Trophoblast cell (in vitro differentiated cells and primary cell): ENCODE data around the gene MAGEL2.

ENCODE experiments used
- DNase-seq, 2 donors: peaks; one replicate each; pipeline ENCODE4 v3.0.0-alpha.2; 2016
- H2AFZ ChIP-seq: 2 replicates; pipeline ENCODE4 v1.6.1; 2013; ENCODE audit warnings: low read length, moderate library complexity, mild to moderate bottlenecking; ENCODE audit not compliant: insufficient read depth, poor library complexity
- H2AK5ac ChIP-seq: 2 replicates; pipeline ENCODE4 v1.6.1; 2013; ENCODE audit warnings: mild to moderate bottlenecking, low read length
- H2BK120ac ChIP-seq: 2 replicates; pipeline ENCODE4 v1.6.1; 2013; ENCODE audit warnings: low read length, mild to moderate bottlenecking, moderate library complexity; ENCODE audit not compliant: insufficient read depth, poor library complexity
- H2BK12ac ChIP-seq: 2 replicates; pipeline ENCODE4 v1.6.1; 2013; ENCODE audit warnings: mild to moderate bottlenecking, low read length, moderate library complexity
- H2BK5ac ChIP-seq: 2 replicates; pipeline ENCODE4 v1.6.1; 2013; ENCODE audit warnings: low read length, low read depth, moderate library complexity, mild to moderate bottlenecking; ENCODE audit not compliant: poor library complexity
- H3K14ac ChIP-seq: 2 replicates; pipeline ENCODE4 v1.6.1; 2013; ENCODE audit warnings: mild to moderate bottlenecking, low read length
- H3K18ac ChIP-seq: 2 replicates; pipeline ENCODE4 v1.6.1; 2013; ENCODE audit warnings: mild to moderate bottlenecking, low read length
- H3K23ac ChIP-seq: 2 replicates; pipeline ENCODE4 v1.6.1; 2013; ENCODE audit warnings: low read length
- H3K27ac ChIP-seq: 2 replicates; pipeline ENCODE4 v1.5.1; 2013; ENCODE audit warnings: low read depth, mild to moderate bottlenecking, inconsistent platforms, low read length, moderate library complexity
- H3K27me3 ChIP-seq: 2 replicates; pipeline ENCODE4 v1.6.1; 2013; ENCODE audit warnings: inconsistent platforms, mild to moderate bottlenecking, low read length, moderate library complexity; ENCODE audit not compliant: insufficient read depth
- H3K36me3 ChIP-seq, 2 experiments: 1 replicate in 1 of 2; 2 replicates in 1 of 2; pipeline ENCODE4 v1.6.1; 2013; ENCODE audit warnings: low read length in 2 of 2, mild to moderate bottlenecking in 2 of 2, moderate library complexity in 1 of 2; ENCODE audit not compliant: insufficient read depth in 2 of 2, control insufficient read depth in 1 of 2
- H3K4ac ChIP-seq: 2 replicates; pipeline ENCODE4 v1.6.1; 2013; ENCODE audit warnings: low read depth, mild to moderate bottlenecking, low read length, moderate library complexity
- H3K4me1 ChIP-seq, 2 experiments: 1 replicate in 1 of 2; 2 replicates in 1 of 2; pipeline ENCODE4 v1.6.1; 2013; ENCODE audit warnings: low read length in 2 of 2, mild to moderate bottlenecking in 2 of 2, moderate library complexity in 1 of 2; ENCODE audit not compliant: insufficient read depth in 2 of 2, control insufficient read depth in 1 of 2
- H3K4me2 ChIP-seq: 2 replicates; pipeline ENCODE4 v1.6.1; 2013; ENCODE audit warnings: inconsistent platforms, mild to moderate bottlenecking, low read length, moderate library complexity
- H3K4me3 ChIP-seq: 2 replicates; pipeline ENCODE4 v1.5.1; 2013; ENCODE audit warnings: mild to moderate bottlenecking, low read depth, low read length, inconsistent platforms
- H3K79me1 ChIP-seq: one replicate; pipeline ENCODE4 v1.6.1; 2013; ENCODE audit warnings: low read length
- H3K79me2 ChIP-seq: 2 replicates; pipeline ENCODE4 v1.6.1; 2013; ENCODE audit warnings: low read length, mild to moderate bottlenecking; ENCODE audit not compliant: control insufficient read depth, insufficient read depth, poor library complexity
- H3K9ac ChIP-seq: 2 replicates; pipeline ENCODE4 v1.6.1; 2013; ENCODE audit warnings: mild to moderate bottlenecking, low read length
- H3K9me3 ChIP-seq: 2 replicates; pipeline ENCODE4 v1.6.1; 2013; ENCODE audit warnings: low read depth, mild to moderate bottlenecking, control low read depth, inconsistent platforms, low read length; ENCODE audit not compliant: insufficient read depth
- H4K12ac ChIP-seq: 2 replicates; pipeline ENCODE4 v1.6.1; 2013; ENCODE audit warnings: low read depth, mild to moderate bottlenecking, low read length, moderate library complexity
- H4K8ac ChIP-seq: 2 replicates; pipeline ENCODE4 v1.6.1; 2013; ENCODE audit warnings: low read depth, mild to moderate bottlenecking, low read length, moderate library complexity
- H4K91ac ChIP-seq: one replicate; pipeline ENCODE4 v1.6.1; 2013; ENCODE audit warnings: low read depth, mild to moderate bottlenecking, low read length, moderate library complexity
- WGBS: extraction: QIAGEN DNeasy Blood & Tissue Kit; methylation state at CpG from one replicate; pipeline ENCODE4 v1.1.7; 2013; ENCODE audit warnings: missing lambda C conversion rate; ENCODE audit not compliant: insufficient read length, insufficient coverage; ENCODE audit errors: extremely low coverage; 5-methylcytosine and 5-hydroxymethylcytosine counted together

Gene MAGEL2

DNA sequence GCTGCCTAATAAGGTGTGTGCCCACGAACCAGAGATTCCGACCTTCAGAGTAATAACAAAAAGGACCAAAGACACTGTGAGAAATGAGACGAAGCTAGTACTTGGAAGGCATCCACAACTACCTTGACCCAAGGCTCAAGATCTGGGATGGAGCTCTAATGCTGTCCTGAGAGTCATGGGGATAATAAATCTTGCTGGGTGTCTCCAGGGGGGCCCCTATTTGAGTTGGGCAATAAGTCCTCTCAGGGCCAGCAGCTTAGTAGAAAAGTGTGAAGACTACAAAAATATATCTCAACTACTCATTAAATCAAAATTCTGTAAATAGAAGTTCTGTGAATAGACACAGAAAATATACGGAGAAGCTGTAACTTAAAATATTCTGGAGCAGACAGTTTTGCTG is 42.3 kb upstream of the MAGEL2 start:
- WGBS = no CpG with 5 or more reads among the region's 4 CpGs
- H2BK5ac ChIP-seq = no peak overlapping the region
- no peak overlapping the region for H3K9ac ChIP-seq
- no peak overlapping the region for H3K23ac ChIP-seq
- no peak overlapping the region for H3K4me3 ChIP-seq
- H3K4me2 ChIP-seq = no peak overlapping the region
- H3K14ac ChIP-seq = no peak overlapping the region
- H3K36me3 ChIP-seq = no peaks in the 10 kb centered on the region
- no peak for DNase-seq
- H2AK5ac ChIP-seq = no peak overlapping the region
- no peak overlapping the region for H3K4ac ChIP-seq
- no peak overlapping the region for H4K91ac ChIP-seq
- H3K18ac ChIP-seq = no peak overlapping the region
- H2BK12ac ChIP-seq = no peak overlapping the region
- no peak overlapping the region for H3K27ac ChIP-seq
- no peaks in the 10 kb centered on the region for H3K27me3 ChIP-seq
- no peak overlapping the region for H4K12ac ChIP-seq
- no peak overlapping the region for H4K8ac ChIP-seq
- H2AFZ ChIP-seq = no peak overlapping the region
- peaks cover 0 to 5% of the 10 kb centered on the region in 2 experiments for H3K4me1 ChIP-seq
- no peak overlapping the region for H2BK120ac ChIP-seq
- H3K79me1 ChIP-seq = no peaks in the 10 kb centered on the region
- no peaks in the 10 kb centered on the region for H3K79me2 ChIP-seq
- H3K9me3 ChIP-seq = peaks cover 7% of the 10 kb centered on the region

DNA sequence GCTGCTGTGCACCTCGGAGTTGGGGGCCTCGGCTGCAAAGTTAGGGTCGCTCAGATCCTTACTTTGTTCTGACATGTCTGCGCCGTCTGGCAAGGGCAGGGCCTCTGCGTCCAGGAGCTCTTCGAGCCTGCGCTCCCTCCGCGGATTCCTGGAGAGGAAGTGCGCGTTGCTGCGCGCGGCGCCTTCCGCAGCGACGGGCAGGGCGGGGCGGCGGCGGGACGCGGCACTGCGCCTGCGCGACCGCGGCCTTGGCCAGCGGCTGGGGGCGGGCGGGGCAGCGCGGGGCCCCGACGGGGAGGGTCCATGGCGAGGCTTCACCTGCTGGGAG is 39.4 kb upstream of the MAGEL2 start, which contains the start of gene NDN:
NDN (minus strand) TSS at position 163 of the 328 bp plus-strand sequence; CDS start at position 75, 88 bp downstream.
- Histone ChIP-seq H3K79me2 (no peaks in the 10 kb centered on the region), H4K91ac (no peak within 1 kb of the TSS), H3K36me3 (no peaks in the 10 kb centered on the region), H3K4ac (peak within 1 kb of the TSS; percentile 50), H3K9me3 (peaks cover 12% of the 10 kb centered on the region), H3K18ac (no peak within 1 kb of the TSS), H3K4me1 (peaks cover 0 to 5% of the 10 kb centered on the region in 2 experiments), H3K4me2 (peak within 1 kb of the TSS; percentile 58), H2BK12ac (no peak within 1 kb of the TSS), H2AK5ac (no peak within 1 kb of the TSS), H2BK120ac (no peak within 1 kb of the TSS), H3K27ac (no peak within 1 kb of the TSS), H3K23ac (no peak within 1 kb of the TSS), H2BK5ac (no peak within 1 kb of the TSS), H3K4me3 (peak within 1 kb of the TSS; percentile 76), H4K12ac (peak within 1 kb of the TSS; percentile 64), H2AFZ (peak within 1 kb of the TSS; percentile 74), H3K79me1 (no peaks in the 10 kb centered on the region), H3K14ac (peak within 1 kb of the TSS; percentile 47), H3K9ac (peak within 1 kb of the TSS; percentile 76), H4K8ac (peak within 1 kb of the TSS; percentile 85), H3K27me3 (no peaks in the 10 kb centered on the region)
- WGBS = no CpG with 5 or more reads among the region's 38 CpGs
- no peak for DNase-seq

DNA sequence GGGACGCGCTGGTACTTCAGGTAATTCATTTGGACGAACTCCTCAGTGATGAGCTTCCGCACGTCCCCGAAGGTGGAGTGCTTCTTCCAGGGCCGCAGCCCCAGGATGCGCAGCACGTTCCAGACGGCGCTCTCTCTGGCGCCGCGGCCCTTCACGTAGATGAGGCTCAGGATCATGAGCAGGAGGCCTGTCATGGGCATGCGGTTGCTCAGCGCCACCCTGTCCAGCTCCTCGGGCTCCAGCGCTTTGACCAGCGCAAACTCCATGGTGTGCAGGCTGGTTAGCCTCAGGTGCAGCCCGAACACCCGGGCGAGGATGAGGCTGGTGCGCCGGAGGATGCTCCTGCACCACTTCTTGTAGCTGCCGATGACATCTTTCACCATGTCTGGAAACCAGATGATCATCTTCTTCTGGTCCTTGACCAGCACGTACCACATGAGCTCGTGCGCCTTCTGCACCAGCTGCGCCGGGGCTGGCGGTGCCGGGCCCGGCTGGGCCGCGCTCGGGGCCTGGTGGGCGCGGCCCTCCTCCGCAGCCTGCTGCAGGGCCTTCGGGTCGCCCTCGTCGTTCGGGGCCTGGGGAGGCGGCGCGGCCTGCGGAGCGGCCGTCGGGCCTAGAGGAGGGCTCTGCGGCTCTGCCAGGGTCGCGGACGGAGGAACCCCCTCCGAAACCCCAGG is 38.9 kb upstream of the MAGEL2 start:
- H3K79me1 ChIP-seq = no peaks in the 10 kb centered on the region
- WGBS = no CpG with 5 or more reads among the region's 57 CpGs
- H2AK5ac ChIP-seq = no peak overlapping the region
- H3K18ac ChIP-seq = no peak overlapping the region
- H2BK12ac ChIP-seq = no peak overlapping the region
- H3K4ac ChIP-seq = peak overlapping the region; percentile 50
- peak overlapping the region; percentile 74 for H2AFZ ChIP-seq
- no peak overlapping the region for H3K23ac ChIP-seq
- H2BK5ac ChIP-seq = no peak overlapping the region
- H3K9ac ChIP-seq = peak overlapping the region; percentile 76
- peak overlapping the region; percentile 85 for H4K8ac ChIP-seq
- no peaks in the 10 kb centered on the region for H3K79me2 ChIP-seq
- H3K4me3 ChIP-seq = peak overlapping the region; percentile 76
- peaks cover 12% of the 10 kb centered on the region for H3K9me3 ChIP-seq
- H3K36me3 ChIP-seq = no peaks in the 10 kb centered on the region
- DNase-seq = no peak
- H2BK120ac ChIP-seq = no peak overlapping the region
- H3K27ac ChIP-seq = no peak overlapping the region
- peaks cover 0 to 5% of the 10 kb centered on the region in 2 experiments for H3K4me1 ChIP-seq
- no peaks in the 10 kb centered on the region for H3K27me3 ChIP-seq
- peak overlapping the region; percentile 47 for H3K14ac ChIP-seq
- H3K4me2 ChIP-seq = peak overlapping the region; percentile 58
- peak overlapping the region; percentile 64 for H4K12ac ChIP-seq
- no peak overlapping the region for H4K91ac ChIP-seq

DNA sequence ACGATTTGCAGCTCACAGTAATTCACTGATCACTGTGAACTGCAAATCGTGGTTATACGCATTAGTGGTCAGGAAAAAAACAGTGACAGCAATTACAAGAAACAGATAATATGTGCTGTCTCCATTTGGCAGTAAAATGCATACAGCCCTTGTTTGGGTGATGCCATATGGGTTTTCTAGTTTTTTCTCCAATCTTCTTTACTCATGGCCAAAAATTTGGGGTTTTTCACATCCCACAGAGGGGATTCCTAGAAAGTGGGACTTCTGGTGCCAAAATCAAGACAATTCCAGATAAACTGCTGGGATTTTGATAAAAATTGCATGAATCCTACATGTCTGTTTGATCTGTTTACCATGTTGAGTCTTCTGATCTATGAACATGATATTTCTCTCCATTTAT is 23.8 kb upstream of the MAGEL2 start:
- no peak overlapping the region for H4K12ac ChIP-seq
- H3K4me2 ChIP-seq = no peak overlapping the region
- no peaks in the 10 kb centered on the region for H3K79me2 ChIP-seq
- H2AK5ac ChIP-seq = no peak overlapping the region
- no peak overlapping the region for H2AFZ ChIP-seq
- no peak overlapping the region for H3K9ac ChIP-seq
- no peak overlapping the region for H3K23ac ChIP-seq
- WGBS = no CpG with 5 or more reads among the region's 3 CpGs
- no peak overlapping the region for H3K14ac ChIP-seq
- no peaks in the 10 kb centered on the region for H3K27me3 ChIP-seq
- no peak overlapping the region for H2BK5ac ChIP-seq
- H3K27ac ChIP-seq = no peak overlapping the region
- H3K18ac ChIP-seq = no peak overlapping the region
- no peaks in the 10 kb centered on the region for H3K36me3 ChIP-seq
- no peak overlapping the region for H4K91ac ChIP-seq
- no peak overlapping the region for H3K4me3 ChIP-seq
- no peak overlapping the region for H3K4ac ChIP-seq
- H3K4me1 ChIP-seq = no peaks in the 10 kb centered on the region
- DNase-seq = no peak
- H3K79me1 ChIP-seq = no peaks in the 10 kb centered on the region
- H2BK120ac ChIP-seq = no peak overlapping the region
- H3K9me3 ChIP-seq = no peaks in the 10 kb centered on the region
- H2BK12ac ChIP-seq = no peak overlapping the region
- no peak overlapping the region for H4K8ac ChIP-seq
